Measurements from ENCODE around the gene UFD1. TPM values are rescaled to one million over a fixed set of nuclear protein-coding genes. Genes with fewer than 3 reads are reported as not detected.

The UFD1 gene
- polyA plus RNA-seq, 1 of the 3 experiments (the other 2 are of a cell fraction): 111 TPM

GRCh38 chr22:19509923-19510322 lies 30.9 kb upstream of the UFD1 start:
- no peak overlapping the region for H3K27ac ChIP-seq (ENCODE audit: low read depth in 2 of 2, low read length in 1 of 2)
- H3K4me3 ChIP-seq (ENCODE audit: low read depth in 2 of 2, low read length in 1 of 2): no peak overlapping the region
- DNase-seq: no peak
- ChIA-PET CTCF (interaction anchor here (0.7 to 1.0 kb wide), 2 partner anchors 11 to 220 kb away, joined by 3 to 5 read pairs; no protein-coding TSS in a partner anchor), POLR2A (interaction anchor here (1.5 kb wide), 1 partner anchor 11 kb away, joined by 4 read pairs; no protein-coding TSS in a partner anchor)
- H3K9ac ChIP-seq: no peak overlapping the region
- H3K9me3 ChIP-seq: peaks cover 5% of the 10 kb centered on the region; the same call in 1 of the 2 replicates
- H3K27me3 ChIP-seq (ENCODE audit: insufficient read depth): no peaks in the 10 kb centered on the region
- H3F3A ChIP-seq (replicated peaks; ENCODE audit: insufficient read depth): no peaks in the 10 kb centered on the region
- H3K4me2 ChIP-seq: no peak overlapping the region
- no peaks in the 10 kb centered on the region for H3K9me2 ChIP-seq
- no peaks in the 10 kb centered on the region for H4K20me1 ChIP-seq (ENCODE audit: insufficient read depth)
- no peaks in the 10 kb centered on the region for H3K4me1 ChIP-seq (ENCODE audit: control insufficient read depth in 1 of 2, insufficient read depth in 2 of 2, low read depth in 1 of 2, low read length in 1 of 2)
- 94% methylated on average over 2 of the region's 2 CpGs for WGBS (ENCODE audit: low lambda C conversion rate)
- TF ChIP-seq RAD21 (IDR thresholded peaks at IDR 0.05; ENCODE audit: low read length) (no peak), PBX3 (IDR thresholded peaks at IDR 0.05) (no peak), FOSL2 (IDR thresholded peaks at IDR 0.05; ENCODE audit: borderline replicate concordance, low read depth) (no peak), EZH2phosphoT487 (IDR thresholded peaks at IDR 0.05; ENCODE audit: borderline replicate concordance, low read depth) (no peak), SMC3 (IDR thresholded peaks at IDR 0.05; ENCODE audit: low read depth, low read length) (no peak), JUND (IDR thresholded peaks at IDR 0.05) (no peak), TCF12 (IDR thresholded peaks at IDR 0.05) (no peak), NFIC (IDR thresholded peaks at IDR 0.05; ENCODE audit: borderline replicate concordance) (no peak), RFX5 (IDR thresholded peaks at IDR 0.05; ENCODE audit: low read length) (no peak), MXI1 (IDR thresholded peaks at IDR 0.05; ENCODE audit: low read depth, low read length) (no peak), TEAD4 (IDR thresholded peaks at IDR 0.05; ENCODE audit: borderline replicate concordance, insufficient read depth) (no peak), TAF1 (IDR thresholded peaks at IDR 0.05; ENCODE audit: borderline replicate concordance, low read depth, low read length) (no peak), POLR2AphosphoS5 (IDR thresholded peaks at IDR 0.05; ENCODE audit: low read depth, low read length) (no peak)
- TF ChIP-seq, protein P1, sequence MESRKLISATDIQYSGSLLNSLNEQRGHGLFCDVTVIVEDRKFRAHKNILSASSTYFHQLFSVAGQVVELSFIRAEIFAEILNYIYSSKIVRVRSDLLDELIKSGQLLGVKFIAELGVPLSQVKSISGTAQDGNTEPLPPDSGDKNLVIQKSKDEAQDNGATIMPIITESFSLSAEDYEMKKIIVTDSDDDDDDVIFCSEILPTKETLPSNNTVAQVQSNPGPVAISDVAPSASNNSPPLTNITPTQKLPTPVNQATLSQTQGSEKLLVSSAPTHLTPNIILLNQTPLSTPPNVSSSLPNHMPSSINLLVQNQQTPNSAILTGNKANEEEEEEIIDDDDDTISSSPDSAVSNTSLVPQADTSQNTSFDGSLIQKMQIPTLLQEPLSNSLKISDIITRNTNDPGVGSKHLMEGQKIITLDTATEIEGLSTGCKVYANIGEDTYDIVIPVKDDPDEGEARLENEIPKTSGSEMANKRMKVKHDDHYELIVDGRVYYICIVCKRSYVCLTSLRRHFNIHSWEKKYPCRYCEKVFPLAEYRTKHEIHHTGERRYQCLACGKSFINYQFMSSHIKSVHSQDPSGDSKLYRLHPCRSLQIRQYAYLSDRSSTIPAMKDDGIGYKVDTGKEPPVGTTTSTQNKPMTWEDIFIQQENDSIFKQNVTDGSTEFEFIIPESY (IDR thresholded peaks at IDR 0.05; ENCODE audit: borderline replicate concordance, low read depth): no peak
- TF ChIP-seq, protein P2, sequence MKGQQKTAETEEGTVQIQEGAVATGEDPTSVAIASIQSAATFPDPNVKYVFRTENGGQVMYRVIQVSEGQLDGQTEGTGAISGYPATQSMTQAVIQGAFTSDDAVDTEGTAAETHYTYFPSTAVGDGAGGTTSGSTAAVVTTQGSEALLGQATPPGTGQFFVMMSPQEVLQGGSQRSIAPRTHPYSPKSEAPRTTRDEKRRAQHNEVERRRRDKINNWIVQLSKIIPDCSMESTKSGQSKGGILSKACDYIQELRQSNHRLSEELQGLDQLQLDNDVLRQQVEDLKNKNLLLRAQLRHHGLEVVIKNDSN (IDR thresholded peaks at IDR 0.05; ENCODE audit: borderline replicate concordance, low read depth): no peak
- TF ChIP-seq, protein P3, sequence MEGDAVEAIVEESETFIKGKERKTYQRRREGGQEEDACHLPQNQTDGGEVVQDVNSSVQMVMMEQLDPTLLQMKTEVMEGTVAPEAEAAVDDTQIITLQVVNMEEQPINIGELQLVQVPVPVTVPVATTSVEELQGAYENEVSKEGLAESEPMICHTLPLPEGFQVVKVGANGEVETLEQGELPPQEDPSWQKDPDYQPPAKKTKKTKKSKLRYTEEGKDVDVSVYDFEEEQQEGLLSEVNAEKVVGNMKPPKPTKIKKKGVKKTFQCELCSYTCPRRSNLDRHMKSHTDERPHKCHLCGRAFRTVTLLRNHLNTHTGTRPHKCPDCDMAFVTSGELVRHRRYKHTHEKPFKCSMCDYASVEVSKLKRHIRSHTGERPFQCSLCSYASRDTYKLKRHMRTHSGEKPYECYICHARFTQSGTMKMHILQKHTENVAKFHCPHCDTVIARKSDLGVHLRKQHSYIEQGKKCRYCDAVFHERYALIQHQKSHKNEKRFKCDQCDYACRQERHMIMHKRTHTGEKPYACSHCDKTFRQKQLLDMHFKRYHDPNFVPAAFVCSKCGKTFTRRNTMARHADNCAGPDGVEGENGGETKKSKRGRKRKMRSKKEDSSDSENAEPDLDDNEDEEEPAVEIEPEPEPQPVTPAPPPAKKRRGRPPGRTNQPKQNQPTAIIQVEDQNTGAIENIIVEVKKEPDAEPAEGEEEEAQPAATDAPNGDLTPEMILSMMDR (IDR thresholded peaks at IDR 0.05): no peak
- H3K36me3 ChIP-seq (replicated peaks in 1 of 2; ENCODE audit: control insufficient read depth in 1 of 2, insufficient read depth in 2 of 2, low read length in 1 of 2): peaks cover 4 to 10% of the 10 kb centered on the region in 2 experiments
- H3K79me2 ChIP-seq (ENCODE audit: insufficient read depth): no peaks in the 10 kb centered on the region
- H2AFZ ChIP-seq (ENCODE audit: low read depth): no peak overlapping the region

Data from SK-N-SH (cell line).